ENCODE data around the gene OLFML2A. TPM values are rescaled to one million over a fixed set of nuclear protein-coding genes. Genes with fewer than 3 reads are reported as not detected.
A peak's percentile ranks its signal among the peaks of the same experiment; 100 is the strongest.

The OLFML2A gene
- total RNA-seq, 1 experiment from 2014 or later = not detected

DNA sequence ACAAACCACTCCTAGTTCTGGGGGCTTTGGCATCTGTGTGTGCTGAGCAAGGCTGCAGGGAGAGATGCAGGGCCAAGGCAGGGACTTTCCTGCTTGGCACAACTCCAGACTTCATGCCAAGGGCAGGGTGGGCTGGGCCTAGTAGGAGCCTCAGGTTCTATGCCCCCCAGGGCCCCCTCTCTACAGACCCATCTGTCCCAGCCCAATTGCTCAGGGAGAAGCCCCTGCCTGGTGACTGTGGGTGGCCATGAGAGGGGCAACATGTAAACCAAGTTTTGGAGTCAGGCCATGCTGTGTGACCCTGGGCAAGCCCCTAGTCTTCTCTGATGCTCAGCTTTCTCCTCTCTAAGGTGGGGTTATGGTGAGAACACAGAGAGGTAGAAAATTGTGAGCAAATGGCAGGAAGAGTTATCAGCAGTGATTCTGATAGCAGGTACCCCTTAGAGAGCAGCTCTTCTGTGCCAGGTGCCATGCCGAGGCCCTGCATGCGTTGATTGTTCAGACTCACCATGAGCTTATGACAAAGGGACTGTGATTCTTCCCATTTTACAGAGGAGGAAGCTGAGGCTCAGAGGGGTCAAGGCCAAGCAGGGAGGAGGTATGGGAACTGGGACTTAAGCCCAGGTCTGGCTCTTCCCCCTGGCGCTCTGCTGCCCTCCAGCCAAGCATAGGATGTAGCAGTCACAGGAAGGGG lies 5.2 kb downstream of the OLFML2A start:
- no peak overlapping the region for H2AFZ ChIP-seq (ENCODE audit: low read length)
- no peaks in the 10 kb centered on the region for H3K9me2 ChIP-seq (replicated peaks; ENCODE audit: insufficient read depth, low read length)
- peak; percentile 12 for DNase-seq
- H3K9ac ChIP-seq (ENCODE audit: low read length) = no peak overlapping the region
- H3K27me3 ChIP-seq (ENCODE audit: low read length) = no peaks in the 10 kb centered on the region
- no peaks in the 10 kb centered on the region for H3K79me2 ChIP-seq (ENCODE audit: low read length)
- H4K20me1 ChIP-seq (ENCODE audit: insufficient read depth, low read depth, low read length) = no peaks in the 10 kb centered on the region
- H3K4me3 ChIP-seq (ENCODE audit: low read length) = no peak overlapping the region
- H3K4me2 ChIP-seq (ENCODE audit: low read depth, low read length, poor library complexity, severe bottlenecking) = no peak overlapping the region
- H3K9me3 ChIP-seq (ENCODE audit: low read length) = no peaks in the 10 kb centered on the region
- H3K27ac ChIP-seq (ENCODE audit: low read length) = no peak overlapping the region
- no peaks in the 10 kb centered on the region for H3K4me1 ChIP-seq (ENCODE audit: low read length)
- H3K36me3 ChIP-seq (ENCODE audit: insufficient read depth, low read length) = no peaks in the 10 kb centered on the region

GRCh38 chr9:124782661-124783574 lies 6.0 kb downstream of the OLFML2A start:
- Histone ChIP-seq H3K27ac (ENCODE audit: low read length) (no peak overlapping the region), H3K36me3 (ENCODE audit: insufficient read depth, low read length) (no peaks in the 10 kb centered on the region), H3K79me2 (ENCODE audit: low read length) (no peaks in the 10 kb centered on the region), H3K4me3 (ENCODE audit: low read length) (no peak overlapping the region), H2AFZ (ENCODE audit: low read length) (no peak overlapping the region), H3K4me2 (ENCODE audit: low read depth, low read length, poor library complexity, severe bottlenecking) (no peak overlapping the region), H3K4me1 (ENCODE audit: low read length) (no peaks in the 10 kb centered on the region), H3K27me3 (ENCODE audit: low read length) (no peaks in the 10 kb centered on the region), H3K9me2 (replicated peaks; ENCODE audit: insufficient read depth, low read length) (no peaks in the 10 kb centered on the region), H3K9me3 (ENCODE audit: low read length) (no peaks in the 10 kb centered on the region), H3K9ac (ENCODE audit: low read length) (no peak overlapping the region), H4K20me1 (ENCODE audit: insufficient read depth, low read depth, low read length) (no peaks in the 10 kb centered on the region)
- peak; percentile 23 for DNase-seq

DNA sequence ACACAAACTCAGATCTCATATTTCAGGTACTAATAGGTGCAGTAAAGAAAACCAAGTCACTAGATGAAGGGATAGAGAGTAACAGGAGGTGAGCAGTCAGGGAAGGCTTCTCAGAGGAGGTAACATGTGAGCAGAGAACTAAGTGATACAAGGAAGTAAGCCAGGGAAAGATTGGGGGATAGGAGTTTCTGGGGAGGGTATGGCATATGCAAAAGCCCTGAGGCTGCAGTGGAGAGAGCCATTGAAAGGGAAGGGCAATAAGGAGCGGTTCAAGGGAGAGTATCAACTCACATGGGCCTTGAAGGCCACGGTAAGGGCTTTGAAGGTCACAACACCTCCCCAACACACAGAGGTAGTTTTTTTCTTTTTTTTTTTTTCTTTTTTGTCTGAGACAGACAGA lies 6.9 kb downstream of the OLFML2A start:
- no peak overlapping the region for H3K4me3 ChIP-seq (ENCODE audit: low read length)
- no peak overlapping the region for H3K4me2 ChIP-seq (ENCODE audit: low read depth, low read length, poor library complexity, severe bottlenecking)
- H3K9me2 ChIP-seq (replicated peaks; ENCODE audit: insufficient read depth, low read length) = no peaks in the 10 kb centered on the region
- H4K20me1 ChIP-seq (ENCODE audit: insufficient read depth, low read depth, low read length) = no peaks in the 10 kb centered on the region
- H3K9ac ChIP-seq (ENCODE audit: low read length) = no peak overlapping the region
- H3K36me3 ChIP-seq (ENCODE audit: insufficient read depth, low read length) = no peaks in the 10 kb centered on the region
- no peaks in the 10 kb centered on the region for H3K4me1 ChIP-seq (ENCODE audit: low read length)
- DNase-seq = peak; percentile 14
- no peak overlapping the region for H2AFZ ChIP-seq (ENCODE audit: low read length)
- no peaks in the 10 kb centered on the region for H3K79me2 ChIP-seq (ENCODE audit: low read length)
- H3K9me3 ChIP-seq (ENCODE audit: low read length) = no peaks in the 10 kb centered on the region
- no peak overlapping the region for H3K27ac ChIP-seq (ENCODE audit: low read length)
- no peaks in the 10 kb centered on the region for H3K27me3 ChIP-seq (ENCODE audit: low read length)

- Histone ChIP-seq H3K9me2 (replicated peaks; ENCODE audit: insufficient read depth, low read length) (no peaks in the 10 kb centered on the region), H3K9me3 (ENCODE audit: low read length) (no peaks in the 10 kb centered on the region), H3K36me3 (ENCODE audit: insufficient read depth, low read length) (no peaks in the 10 kb centered on the region), H3K79me2 (ENCODE audit: low read length) (no peaks in the 10 kb centered on the region), H2AFZ (ENCODE audit: low read length) (no peak overlapping the region), H3K4me1 (ENCODE audit: low read length) (no peaks in the 10 kb centered on the region), H3K9ac (ENCODE audit: low read length) (no peak overlapping the region), H3K27ac (ENCODE audit: low read length) (no peak overlapping the region), H4K20me1 (ENCODE audit: insufficient read depth, low read depth, low read length) (no peaks in the 10 kb centered on the region), H3K27me3 (ENCODE audit: low read length) (no peaks in the 10 kb centered on the region), H3K4me2 (ENCODE audit: low read depth, low read length, poor library complexity, severe bottlenecking) (no peak overlapping the region), H3K4me3 (ENCODE audit: low read length) (no peak overlapping the region)
- DNase-seq = peak; percentile 14
Observed at GRCh38 chr9:124784509-124784908, 7.6 kb downstream of the OLFML2A start.

GRCh38 chr9:124786881-124787573 lies 10.1 kb downstream of the OLFML2A start:
- H3K27me3 ChIP-seq (ENCODE audit: low read length) = no peaks in the 10 kb centered on the region
- H3K9ac ChIP-seq (ENCODE audit: low read length) = no peak overlapping the region
- H2AFZ ChIP-seq (ENCODE audit: low read length) = no peak overlapping the region
- H4K20me1 ChIP-seq (ENCODE audit: insufficient read depth, low read depth, low read length) = no peaks in the 10 kb centered on the region
- H3K27ac ChIP-seq (ENCODE audit: low read length) = no peak overlapping the region
- H3K9me2 ChIP-seq (replicated peaks; ENCODE audit: insufficient read depth, low read length) = no peaks in the 10 kb centered on the region
- H3K4me2 ChIP-seq (ENCODE audit: low read depth, low read length, poor library complexity, severe bottlenecking) = no peak overlapping the region
- H3K4me1 ChIP-seq (ENCODE audit: low read length) = no peaks in the 10 kb centered on the region
- H3K9me3 ChIP-seq (ENCODE audit: low read length) = no peaks in the 10 kb centered on the region
- peak; percentile 6 for DNase-seq
- H3K4me3 ChIP-seq (ENCODE audit: low read length) = no peak overlapping the region
- H3K79me2 ChIP-seq (ENCODE audit: low read length) = no peaks in the 10 kb centered on the region
- H3K36me3 ChIP-seq (ENCODE audit: insufficient read depth, low read length) = no peaks in the 10 kb centered on the region

GRCh38 chr9:124788542-124789217 lies 11.7 kb downstream of the OLFML2A start:
- H3K36me3 ChIP-seq (ENCODE audit: insufficient read depth, low read length) = no peaks in the 10 kb centered on the region
- no peaks in the 10 kb centered on the region for H3K4me1 ChIP-seq (ENCODE audit: low read length)
- H3K9me2 ChIP-seq (replicated peaks; ENCODE audit: insufficient read depth, low read length) = no peaks in the 10 kb centered on the region
- H3K4me3 ChIP-seq (ENCODE audit: low read length) = no peak overlapping the region
- no peak overlapping the region for H3K9ac ChIP-seq (ENCODE audit: low read length)
- H3K4me2 ChIP-seq (ENCODE audit: low read depth, low read length, poor library complexity, severe bottlenecking) = no peak overlapping the region
- H3K27me3 ChIP-seq (ENCODE audit: low read length) = no peaks in the 10 kb centered on the region
- no peaks in the 10 kb centered on the region for H3K79me2 ChIP-seq (ENCODE audit: low read length)
- no peak overlapping the region for H2AFZ ChIP-seq (ENCODE audit: low read length)
- H3K9me3 ChIP-seq (ENCODE audit: low read length) = no peaks in the 10 kb centered on the region
- H4K20me1 ChIP-seq (ENCODE audit: insufficient read depth, low read depth, low read length) = no peaks in the 10 kb centered on the region
- no peak for DNase-seq
- no peak overlapping the region for H3K27ac ChIP-seq (ENCODE audit: low read length)

DNA sequence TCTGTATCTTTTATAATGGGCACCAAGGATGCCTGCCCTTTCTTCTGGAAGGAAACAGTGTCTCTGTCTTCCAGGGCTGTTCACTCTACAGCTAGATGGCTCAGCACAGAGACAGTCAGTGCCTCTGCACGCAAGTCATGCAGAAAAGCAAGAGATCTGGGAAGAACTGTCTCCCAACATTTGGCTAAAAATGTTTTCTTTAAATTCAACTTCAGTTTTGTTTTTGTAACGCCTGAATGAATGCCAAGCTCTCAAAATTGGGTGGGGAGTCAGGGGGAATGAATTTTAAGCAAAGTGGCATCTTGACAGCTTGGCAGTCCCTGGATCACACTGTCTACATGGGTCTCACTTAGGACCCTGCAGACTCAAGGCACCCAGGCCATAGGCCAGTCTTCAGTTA lies 12.6 kb downstream of the OLFML2A start:
- Histone ChIP-seq H3K4me3 (ENCODE audit: low read length) (no peak overlapping the region), H3K27ac (ENCODE audit: low read length) (no peak overlapping the region), H3K9me2 (replicated peaks; ENCODE audit: insufficient read depth, low read length) (no peaks in the 10 kb centered on the region), H3K4me2 (ENCODE audit: low read depth, low read length, poor library complexity, severe bottlenecking) (no peak overlapping the region), H4K20me1 (ENCODE audit: insufficient read depth, low read depth, low read length) (no peaks in the 10 kb centered on the region), H3K4me1 (ENCODE audit: low read length) (no peaks in the 10 kb centered on the region), H2AFZ (ENCODE audit: low read length) (no peak overlapping the region), H3K9ac (ENCODE audit: low read length) (no peak overlapping the region), H3K36me3 (ENCODE audit: insufficient read depth, low read length) (no peaks in the 10 kb centered on the region), H3K27me3 (ENCODE audit: low read length) (no peaks in the 10 kb centered on the region), H3K9me3 (ENCODE audit: low read length) (no peaks in the 10 kb centered on the region), H3K79me2 (ENCODE audit: low read length) (no peaks in the 10 kb centered on the region)
- DNase-seq = no peak
